Activated CD4-positive, CD25-positive, alpha-beta regulatory T cell (primary cell): ENCODE results near the gene NLRP6.
"Not testable (repeated sequence)": the region's sequence is repeated elsewhere in the genome, so short reads cannot be mapped to it uniquely, and the experiment has no call there.

ENCODE experiments used
- DNase-seq, 4 experiments: peaks; one replicate each; lab custom pipeline; 2025; lab: John Stamatoyannopoulos, UW

NLRP6 gene

GRCh38 chr11:325796-326591 is 47.8 kb downstream of the NLRP6 start:
- no peak for DNase-seq

DNA sequence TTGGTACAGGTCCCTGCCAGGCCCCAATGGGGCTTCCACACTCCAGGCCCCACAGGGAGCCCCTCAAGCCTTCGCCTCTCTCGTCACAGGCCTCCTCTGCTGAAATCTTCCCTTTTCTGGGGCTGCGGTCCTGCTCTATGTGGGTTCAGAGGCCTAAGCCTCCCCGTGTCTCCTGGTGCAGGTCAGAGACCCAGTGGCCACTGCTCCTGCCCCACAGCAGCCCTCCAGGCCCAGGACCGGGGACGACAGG is 48.3 kb downstream of the NLRP6 start:
- DNase-seq, result no peak

DNA sequence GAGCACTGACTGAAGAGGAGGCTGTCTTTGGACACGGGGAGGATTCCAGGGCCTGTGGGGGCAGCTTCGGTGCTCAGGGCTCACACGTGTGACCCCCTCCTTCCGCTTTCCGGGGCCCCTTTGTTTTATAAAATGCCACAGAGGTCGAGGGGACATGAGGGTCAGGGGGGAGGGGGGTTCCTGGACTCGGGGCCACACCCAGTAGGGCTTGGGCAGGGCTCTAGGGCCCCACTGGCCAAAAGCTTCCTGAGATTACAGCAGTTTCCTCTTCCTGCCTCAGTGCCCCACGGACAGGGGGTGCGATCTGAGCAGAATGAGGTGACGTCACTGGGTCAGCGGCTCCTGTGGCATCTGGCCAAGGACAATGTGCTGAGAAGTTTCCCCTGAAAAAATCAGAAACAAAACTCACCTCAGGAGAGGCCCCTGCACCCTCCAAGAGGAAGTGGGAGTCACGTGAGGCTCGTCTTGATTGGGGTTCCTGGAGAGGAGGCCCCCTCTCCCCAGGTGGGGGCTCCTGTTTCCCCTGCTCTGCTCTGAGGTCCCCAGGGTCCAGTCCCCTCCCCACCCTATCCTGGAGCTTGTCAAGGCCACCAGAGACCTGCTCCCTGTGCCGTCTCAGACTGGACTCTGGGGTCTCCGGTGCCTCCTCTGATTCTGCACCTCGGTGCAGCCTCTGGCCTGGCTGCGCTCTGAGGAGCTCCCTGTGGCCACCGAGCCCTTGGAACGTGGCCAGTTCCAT is 48.8 kb downstream of the NLRP6 start:
- no peak for DNase-seq

DNA sequence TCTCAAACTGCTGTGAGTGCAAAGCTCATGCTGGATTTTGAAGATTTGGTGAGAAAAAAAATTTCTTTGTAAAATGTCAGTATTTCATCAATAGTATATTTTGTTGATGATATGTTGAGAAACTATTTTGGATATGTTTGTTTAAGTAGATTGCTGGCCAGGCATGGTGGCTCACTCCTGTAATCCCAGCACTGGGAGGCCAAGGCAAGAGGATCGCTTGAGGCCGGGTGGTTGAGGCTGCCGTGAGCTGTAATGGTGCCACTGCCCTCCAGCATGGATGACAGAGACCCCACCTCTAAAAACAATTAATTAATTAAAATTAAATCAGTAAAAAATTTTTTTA is 49.3 kb downstream of the NLRP6 start:
- no peak for DNase-seq

DNA sequence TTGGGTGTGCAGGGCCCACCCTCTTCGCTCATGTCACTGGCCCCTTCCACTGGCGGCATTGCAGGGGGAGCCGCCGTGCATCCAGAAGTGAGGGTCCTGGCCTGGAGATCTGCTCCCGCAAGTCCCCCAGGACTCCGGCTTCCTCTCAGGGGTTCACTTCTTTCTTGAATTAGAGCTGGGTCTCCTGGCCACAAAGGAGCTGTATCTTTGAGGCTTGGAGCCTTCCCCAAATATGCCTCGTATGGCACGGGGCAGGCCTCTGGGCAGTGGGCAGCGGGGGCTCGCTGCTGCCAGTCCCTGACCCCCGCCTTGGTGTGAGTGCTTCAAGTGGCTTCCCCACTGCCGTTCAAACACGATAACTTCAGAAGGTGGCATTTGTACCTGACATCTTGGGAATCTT is 49.8 kb downstream of the NLRP6 start:
- no peak for DNase-seq

DNA sequence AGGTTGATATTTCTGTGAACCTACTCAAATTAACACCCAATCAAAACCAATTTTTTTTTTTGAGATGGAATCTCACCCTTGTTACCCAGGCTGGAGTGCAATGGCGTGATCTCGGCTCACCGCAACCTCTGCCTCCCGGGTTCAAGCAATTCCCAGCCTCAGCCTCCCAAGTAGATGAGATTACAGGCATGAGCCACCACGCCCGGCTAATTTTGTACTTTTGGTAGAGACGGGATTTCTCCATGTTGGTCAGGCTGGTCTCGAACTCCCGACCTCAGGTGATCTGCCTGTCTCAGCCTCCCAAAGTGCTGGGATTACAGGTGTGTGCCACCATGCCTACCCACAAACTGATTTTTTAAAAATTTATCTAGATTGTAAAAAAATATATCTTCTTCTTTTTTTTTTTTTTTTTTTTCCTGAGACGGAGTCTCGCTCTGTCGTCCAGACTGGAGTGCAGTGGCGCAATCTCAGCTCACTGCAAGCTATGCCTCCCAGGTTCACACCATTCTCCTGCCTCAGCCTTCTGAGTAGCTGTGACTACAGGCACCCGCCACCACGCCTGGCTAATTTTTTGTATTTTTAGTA is 50.4 kb downstream of the NLRP6 start:
- DNase-seq, result not testable (repeated sequence)

GRCh38 chr11:329886-330253 is 51.7 kb downstream of the NLRP6 start:
- no peak for DNase-seq

- DNase-seq, result no peak
Observed at GRCh38 chr11:330307-330693, 52.1 kb downstream of the NLRP6 start.

- DNase-seq, result no peak
Observed at GRCh38 chr11:330694-331357, 52.6 kb downstream of the NLRP6 start.

DNA sequence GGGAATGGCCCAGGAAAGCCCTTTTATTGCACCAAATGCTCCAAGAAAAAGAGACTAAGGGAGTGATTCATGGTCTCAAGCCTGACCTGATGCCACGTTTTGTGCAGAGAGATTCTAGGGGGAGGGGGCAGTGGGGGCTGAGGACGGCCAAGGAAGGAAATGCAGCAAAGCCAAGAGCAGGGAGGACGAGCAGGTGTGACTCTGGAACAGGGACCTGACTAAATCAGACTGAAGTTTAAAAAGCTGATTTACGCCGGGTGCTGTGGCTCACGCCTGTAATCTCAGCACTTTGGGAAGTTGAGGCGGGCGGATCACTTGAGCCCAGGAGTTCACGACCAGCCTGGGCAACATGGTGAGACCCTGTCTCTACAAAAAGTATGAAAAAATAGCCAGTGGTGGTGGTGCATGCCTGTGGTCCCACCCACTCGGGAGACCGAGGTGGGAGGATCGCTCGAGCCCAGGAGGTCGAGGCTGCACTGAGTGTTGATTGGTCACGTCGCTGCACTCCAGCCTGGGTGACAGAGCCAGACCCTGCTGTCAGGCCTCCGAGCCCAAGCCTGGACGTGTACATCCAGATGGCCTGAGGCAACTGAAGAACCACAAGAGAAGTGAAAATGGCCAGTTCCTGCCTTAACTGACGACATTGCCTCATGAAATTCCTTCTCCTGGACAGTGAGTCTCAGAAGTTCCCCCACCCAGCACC is 53.3 kb downstream of the NLRP6 start:
- DNase-seq, result no peak

DNA sequence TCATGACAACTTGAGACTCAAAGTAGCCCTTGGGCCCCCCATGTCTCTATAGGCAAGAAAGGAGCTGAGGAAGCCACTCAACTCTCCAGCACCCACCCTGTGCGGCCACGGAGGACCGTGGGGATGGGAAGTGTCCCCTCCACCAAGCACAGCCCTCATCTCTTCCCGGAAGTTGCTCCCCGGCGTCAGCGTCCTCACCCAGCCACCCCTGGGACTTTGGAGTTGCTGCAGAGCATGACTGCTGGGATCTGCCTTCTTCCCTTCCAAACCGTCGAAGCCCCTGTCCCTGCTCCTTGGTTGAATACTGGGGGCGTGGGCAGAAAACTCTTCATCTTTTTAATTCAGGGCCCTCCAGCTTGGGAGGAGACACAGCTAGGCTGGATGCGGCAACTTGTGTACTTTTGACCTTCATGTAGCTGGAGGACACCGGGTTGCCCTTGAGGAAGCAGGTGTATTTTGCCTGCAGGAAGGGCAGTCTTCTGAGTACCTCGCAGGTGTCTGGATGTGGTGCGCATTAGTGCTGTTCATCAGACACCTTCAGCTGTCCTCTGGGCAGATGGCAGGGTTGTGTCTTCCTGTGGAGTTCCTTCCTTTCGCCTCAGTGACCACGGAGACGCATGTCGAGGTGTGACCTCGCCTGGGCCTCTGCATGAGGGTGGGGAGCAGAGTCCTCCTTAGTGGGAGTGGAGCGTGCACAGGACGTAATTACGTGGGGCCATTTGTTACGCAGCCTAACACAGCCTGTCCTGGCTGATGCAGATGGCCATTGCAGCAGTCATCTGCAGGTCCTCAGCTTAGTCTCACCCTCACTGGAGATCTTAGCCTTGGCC is 54.7 kb downstream of the NLRP6 start:
- DNase-seq, result no peak

DNA sequence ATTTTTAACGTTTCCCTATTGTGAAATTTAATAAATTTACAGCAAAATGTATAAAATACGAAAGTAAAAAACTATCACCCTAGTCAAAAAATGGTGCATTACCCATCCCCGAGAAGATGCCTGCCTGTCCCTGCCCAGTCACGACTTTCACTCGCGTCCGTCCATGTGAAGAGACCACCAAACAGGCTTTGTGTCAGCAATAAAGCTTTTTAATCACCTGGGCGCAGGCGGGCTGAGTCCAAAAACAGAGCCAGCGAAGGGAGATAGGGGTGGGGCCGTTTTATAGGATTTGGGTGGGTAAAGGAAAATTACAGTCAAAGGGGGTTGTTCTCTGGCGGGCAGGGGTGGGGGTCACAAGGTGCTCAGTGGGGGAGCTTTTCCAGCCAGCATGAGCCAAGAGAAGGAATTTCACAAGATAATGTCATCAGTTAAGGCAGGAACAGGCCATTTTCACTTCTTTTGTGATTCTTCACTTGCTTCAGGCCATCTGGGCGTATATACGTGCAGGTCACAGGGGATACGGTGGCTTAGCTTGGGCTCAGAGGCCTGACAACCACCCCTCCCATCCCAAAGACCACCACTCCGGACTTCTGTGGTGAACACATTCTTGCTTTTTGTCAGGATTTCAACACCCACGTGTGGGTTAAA is 55.5 kb downstream of the NLRP6 start:
- not testable (repeated sequence) for DNase-seq

DNA sequence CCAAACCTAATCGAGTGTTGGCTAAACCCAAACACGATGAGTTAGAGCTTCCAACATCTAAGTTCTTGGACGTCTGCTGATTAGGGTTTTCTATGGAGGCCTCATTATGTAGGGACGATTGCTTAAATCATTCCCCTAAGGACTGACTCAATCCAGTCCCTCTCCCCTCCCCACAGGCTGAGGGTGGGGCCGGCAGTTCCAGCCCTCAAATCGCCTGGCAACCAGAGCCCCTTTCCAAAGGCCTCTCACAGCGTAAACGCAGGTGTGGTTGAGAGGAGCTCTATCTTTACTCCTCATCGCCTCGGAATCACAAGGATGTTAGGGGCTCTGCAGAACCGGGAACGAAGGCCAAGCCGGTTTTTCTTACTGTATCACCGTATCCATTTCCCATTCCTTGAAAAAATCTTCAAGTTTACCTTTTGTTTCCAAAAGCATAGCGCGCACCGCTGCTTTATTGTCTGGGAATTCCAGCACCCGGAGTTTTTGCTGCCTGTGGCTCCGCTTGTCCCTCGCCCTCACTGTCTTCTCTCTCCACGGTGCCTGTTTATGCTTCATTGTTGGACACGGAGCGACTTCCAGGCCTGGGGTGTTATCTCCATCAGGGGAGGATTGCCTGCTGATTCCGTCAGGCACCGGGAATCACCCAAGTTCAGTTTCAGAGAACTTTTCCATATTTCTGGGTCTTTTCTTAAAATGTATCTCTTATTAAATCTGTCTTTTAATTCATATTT is 56.2 kb downstream of the NLRP6 start:
- DNase-seq, result no peak
